Measurements from ENCODE around the gene CTSF.

GRCh38 chr11:66554602-66555001 is 13.8 kb downstream of the CTSF start:
- TF ChIP-seq CTCF (IDR thresholded peaks at IDR 0.05 in 4 of 5, conservative IDR thresholded peaks at IDR 0.05 in 1 of 5) (no peak), POLR2A (IDR thresholded peaks at IDR 0.05) (no peak)

All from gastrocnemius medialis (tissue), 4 donors.